Right kidney (tissue), 1 donor: ENCODE data around the gene ARPC1A.
"Not testable (repeated sequence)": the region's sequence is repeated elsewhere in the genome, so short reads cannot be mapped to it uniquely, and the experiment has no call there.

Experiments
- DNase-seq: peaks from one replicate; pipeline ENCODE4 v3.0.0-alpha.2; 2016

Gene ARPC1A

GRCh38 chr7:99387239-99387635, 61.5 kb downstream of the ARPC1A start:
- DNase-seq = not testable (repeated sequence)

GRCh38 chr7:99387912-99388311, 62.2 kb downstream of the ARPC1A start:
- no peak for DNase-seq

GRCh38 chr7:99389772-99390171, 64.1 kb downstream of the ARPC1A start:
- no peak for DNase-seq

GRCh38 chr7:99390941-99391602, 65.4 kb downstream of the ARPC1A start:
- DNase-seq = no peak

- DNase-seq = no peak
These were observed 66.3 kb downstream of the ARPC1A start for GRCh38 chr7:99392046-99392445.

GRCh38 chr7:99392659-99393354, 67.1 kb downstream of the ARPC1A start:
- peak; percentile 87 for DNase-seq

- no peak for DNase-seq
These were observed 67.9 kb downstream of the ARPC1A start for GRCh38 chr7:99393355-99394187.

- no peak for DNase-seq
These were observed 68.4 kb downstream of the ARPC1A start for GRCh38 chr7:99394188-99394502.

GRCh38 chr7:99395616-99396327, 70.1 kb downstream of the ARPC1A start:
- DNase-seq = no peak

- DNase-seq = no peak
These were observed 71.0 kb downstream of the ARPC1A start for GRCh38 chr7:99396418-99397296.

GRCh38 chr7:99397297-99397983, 71.7 kb downstream of the ARPC1A start:
- no peak for DNase-seq

- no peak for DNase-seq
These were observed 73.3 kb downstream of the ARPC1A start for GRCh38 chr7:99398891-99399445.

- no peak for DNase-seq
These were observed 73.9 kb downstream of the ARPC1A start for GRCh38 chr7:99399597-99399996.

GRCh38 chr7:99402854-99403253, 77.2 kb downstream of the ARPC1A start:
- DNase-seq = no peak

GRCh38 chr7:99403764-99404163, 78.1 kb downstream of the ARPC1A start:
- no peak for DNase-seq

GRCh38 chr7:99404235-99404976, 78.7 kb downstream of the ARPC1A start:
- no peak for DNase-seq

- DNase-seq = no peak
These were observed 79.3 kb downstream of the ARPC1A start for GRCh38 chr7:99404977-99405320.

GRCh38 chr7:99406557-99406956, 80.9 kb downstream of the ARPC1A start:
- DNase-seq = no peak

GRCh38 chr7:99407872-99408378, 82.2 kb downstream of the ARPC1A start:
- no peak for DNase-seq
